ENCODE data around the gene OPRM1. TPM values are rescaled to one million over a fixed set of nuclear protein-coding genes. Genes with fewer than 3 reads are reported as not detected.
A peak's percentile ranks its signal among the peaks of the same experiment; 100 is the strongest.

OPRM1 gene
- total RNA-seq, 5 donors from 2014 or later (not counting 1 experiment from before 2014, with no cell fraction given) = not detected

DNA sequence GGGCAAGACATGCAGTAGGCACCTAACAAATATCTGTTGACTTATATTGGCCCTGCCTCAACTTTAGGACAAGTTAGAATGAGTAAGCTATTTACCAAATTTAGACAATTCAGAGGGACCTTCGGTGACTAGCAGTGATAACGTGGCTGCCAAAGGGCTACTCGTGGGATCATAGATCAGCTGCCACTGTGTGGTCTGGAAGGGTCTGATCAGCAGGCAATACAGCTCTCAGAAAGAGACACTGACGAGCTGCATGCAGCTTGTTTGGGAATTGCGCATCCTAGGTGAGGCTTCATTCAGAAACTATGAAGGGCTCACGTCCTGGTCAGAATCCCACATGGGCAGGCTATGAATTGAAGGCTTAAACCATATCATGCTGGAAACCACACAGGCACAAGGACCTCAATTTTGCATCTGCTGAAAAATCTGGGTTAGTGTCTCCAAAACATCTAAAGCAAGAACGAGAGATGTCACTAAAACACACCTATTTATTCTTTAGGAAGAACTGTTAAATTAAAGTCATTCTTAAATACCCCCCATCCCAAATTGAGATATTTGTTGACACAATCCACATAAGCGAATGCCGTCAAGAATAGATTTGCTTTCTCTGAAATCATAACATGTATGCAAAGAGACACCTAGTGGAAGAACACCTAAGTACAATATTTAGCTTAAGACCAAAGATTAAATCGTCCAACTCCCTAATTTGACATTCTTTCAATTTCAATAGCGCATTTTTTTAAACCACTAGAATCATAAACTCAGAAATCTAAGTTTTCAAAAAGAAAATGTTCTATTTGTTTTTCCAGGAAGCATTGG lies 238.0 kb downstream of the OPRM1 start:
- peak overlapping the region; percentile 15 for H3K27ac ChIP-seq (ENCODE audit: low read length)

DNA sequence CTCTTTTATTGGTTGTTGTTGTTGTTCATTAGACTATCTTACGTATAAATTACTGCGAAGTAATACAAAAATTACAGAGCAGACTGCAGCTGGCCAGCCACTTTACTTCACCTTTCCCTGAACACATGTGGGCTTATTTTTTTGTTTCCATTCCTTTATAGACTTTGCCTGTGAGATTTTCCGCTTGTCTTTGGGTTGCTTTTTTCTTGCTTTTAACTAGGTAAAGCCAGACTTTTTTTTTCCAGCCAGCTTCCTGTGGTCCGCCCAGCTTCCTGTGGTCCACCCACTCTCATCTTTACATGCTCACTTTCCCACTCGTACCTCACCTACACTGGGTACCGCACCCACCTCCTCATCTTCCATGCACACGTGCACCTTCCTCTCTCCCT lies 238.6 kb downstream of the OPRM1 start:
- H3K27me3 Mint-ChIP-seq = no peaks in the 10 kb centered on the region
- H3K27ac Mint-ChIP-seq = peak overlapping the region; percentile 75 to 78
- ATAC-seq (replicated peaks in 1 of 4) (peak; percentile 24 to 43 (median 38)), DNase-seq (peak in 1 of 35 experiments; percentile 16)
- no peaks in the 10 kb centered on the region for H3K36me3 ChIP-seq (ENCODE audit: control insufficient read depth in 2 of 2, extremely low read depth in 1 of 2, insufficient read depth in 1 of 2, low read length in 1 of 2)
- peaks cover 38 to 44% (median 43%) of the 10 kb centered on the region in 3 donors for H3K4me1 Mint-ChIP-seq
- peaks cover 15 to 16% of the 10 kb centered on the region in 2 experiments for H3K4me1 ChIP-seq (ENCODE audit: control insufficient read depth in 1 of 2, extremely low read depth in 1 of 2, insufficient read depth in 2 of 2, low read length in 2 of 2)
- WGBS (ENCODE audit: insufficient coverage) = 0% methylated on average over 4 of the region's 7 CpGs
- no peaks in the 10 kb centered on the region for H3K9me3 ChIP-seq
- peak overlapping the region; percentile 15 for H3K27ac ChIP-seq (ENCODE audit: low read length)
- H3K27me3 ChIP-seq (replicated peaks in 1 of 2; ENCODE audit: control insufficient read depth in 2 of 2, extremely low read depth in 1 of 2, insufficient read depth in 2 of 2, low read length in 1 of 2) = no peaks in the 10 kb centered on the region
- peak overlapping the region; percentile 66 to 70 (median 69) for H3K4me3 Mint-ChIP-seq
- no peaks in the 10 kb centered on the region for H3K36me3 Mint-ChIP-seq
- ChIA-PET POLR2A (interaction anchor here in 1 of 2 donors (0.5 to 0.7 kb wide), 2 partner anchors 125 to 138 kb away, joined by 3 read pairs; no protein-coding TSS in a partner anchor), CTCF (interaction anchor here (0.5 to 5.3 kb wide), 38 partner anchors 10 to 414 kb away, joined by 3 to 66 read pairs (median 5); no protein-coding TSS in a partner anchor)
- peak overlapping the region in 1 of 2 donors; percentile 32 for H3K4me3 ChIP-seq (ENCODE audit: control insufficient read depth in 1 of 2, extremely low read depth in 1 of 2, low read length in 1 of 2)
- no peaks in the 10 kb centered on the region for H3K9me3 Mint-ChIP-seq

More for the DNA sequence above, 238.0 kb downstream of the OPRM1 start:
- Mint-ChIP-seq H3K4me1 (peaks cover 38 to 44% (median 43%) of the 10 kb centered on the region in 3 donors), H3K27me3 (no peaks in the 10 kb centered on the region), H3K9me3 (no peaks in the 10 kb centered on the region), H3K36me3 (no peaks in the 10 kb centered on the region), H3K27ac (peak overlapping the region; percentile 75 to 78), H3K4me3 (peak overlapping the region; percentile 66 to 70 (median 69))
- no peaks in the 10 kb centered on the region for H3K36me3 ChIP-seq (ENCODE audit: control insufficient read depth in 2 of 2, extremely low read depth in 1 of 2, insufficient read depth in 1 of 2, low read length in 1 of 2)
- H3K27me3 ChIP-seq (replicated peaks in 1 of 2; ENCODE audit: control insufficient read depth in 2 of 2, extremely low read depth in 1 of 2, insufficient read depth in 2 of 2, low read length in 1 of 2) = no peaks in the 10 kb centered on the region
- H3K4me1 ChIP-seq (ENCODE audit: control insufficient read depth in 1 of 2, extremely low read depth in 1 of 2, insufficient read depth in 2 of 2, low read length in 2 of 2) = peaks cover 15 to 16% of the 10 kb centered on the region in 2 experiments
- H3K9me3 ChIP-seq = no peaks in the 10 kb centered on the region
- ATAC-seq (replicated peaks in 1 of 4) (peak; percentile 76 to 82 (median 79)), DNase-seq (peak in 3 of 35 experiments; percentile 13 to 78 (median 19))
- H3K4me3 ChIP-seq (ENCODE audit: control insufficient read depth in 1 of 2, extremely low read depth in 1 of 2, low read length in 1 of 2) = peak overlapping the region; percentile 32
- ChIA-PET POLR2A (interaction anchor here in 1 of 2 donors (0.5 to 0.7 kb wide), 2 partner anchors 125 to 139 kb away, joined by 3 read pairs; no protein-coding TSS in a partner anchor), CTCF (interaction anchor here (0.5 to 5.3 kb wide), 41 partner anchors 9 to 415 kb away, joined by 3 to 66 read pairs (median 4); no protein-coding TSS in a partner anchor)
- 40% methylated on average over 8 of the region's 11 CpGs for WGBS (ENCODE audit: insufficient coverage)

DNA sequence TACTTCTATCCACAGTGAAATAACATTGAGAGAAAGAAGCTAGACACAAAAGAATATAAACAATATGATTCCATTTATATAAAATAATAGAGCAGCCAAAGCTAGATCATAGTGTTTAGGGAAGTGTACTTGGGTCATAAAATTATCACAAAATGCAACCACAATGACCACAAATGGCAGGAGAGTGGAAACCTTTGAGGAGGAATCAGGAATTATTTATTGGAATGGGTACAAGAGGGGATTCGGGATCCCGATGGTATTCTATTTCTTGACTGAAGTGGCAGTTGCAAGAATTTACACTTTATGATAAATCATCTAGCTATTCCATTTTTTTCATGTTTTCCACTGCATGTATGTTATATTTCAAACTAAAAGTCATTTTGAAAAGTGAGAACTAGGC lies 241.5 kb downstream of the OPRM1 start:
- peaks cover 21 to 27% (median 26%) of the 10 kb centered on the region in 3 donors for H3K4me1 Mint-ChIP-seq
- CTCF ChIA-PET = interaction anchor here (0.5 to 1.5 kb wide), 4 partner anchors 22 to 126 kb away, joined by 3 to 7 read pairs (median 4); no protein-coding TSS in a partner anchor
- no peak overlapping the region for H3K4me3 ChIP-seq (ENCODE audit: control insufficient read depth in 1 of 2, extremely low read depth in 1 of 2, low read length in 1 of 2)
- no peaks in the 10 kb centered on the region for H3K36me3 ChIP-seq (ENCODE audit: control insufficient read depth in 2 of 2, extremely low read depth in 1 of 2, insufficient read depth in 1 of 2, low read length in 1 of 2)
- H3K27ac Mint-ChIP-seq = no peak overlapping the region
- DNase-seq (no peak), ATAC-seq (replicated peaks in 1 of 4) (no peak)
- no peaks in the 10 kb centered on the region for H3K9me3 Mint-ChIP-seq
- WGBS (ENCODE audit: insufficient coverage) = no CpG with 5 or more reads among the region's 2 CpGs
- no peaks in the 10 kb centered on the region for H3K27me3 Mint-ChIP-seq
- no peaks in the 10 kb centered on the region for H3K27me3 ChIP-seq (replicated peaks in 1 of 2; ENCODE audit: control insufficient read depth in 2 of 2, extremely low read depth in 1 of 2, insufficient read depth in 2 of 2, low read length in 1 of 2)
- H3K4me3 Mint-ChIP-seq = no peak overlapping the region
- peaks cover 11 to 16% of the 10 kb centered on the region in 2 experiments for H3K4me1 ChIP-seq (ENCODE audit: control insufficient read depth in 1 of 2, extremely low read depth in 1 of 2, insufficient read depth in 2 of 2, low read length in 2 of 2)
- POLR2A ChIA-PET = no interaction called here
- no peaks in the 10 kb centered on the region for H3K9me3 ChIP-seq
- H3K27ac ChIP-seq (ENCODE audit: low read length) = no peak overlapping the region
- no peaks in the 10 kb centered on the region for H3K36me3 Mint-ChIP-seq

DNA sequence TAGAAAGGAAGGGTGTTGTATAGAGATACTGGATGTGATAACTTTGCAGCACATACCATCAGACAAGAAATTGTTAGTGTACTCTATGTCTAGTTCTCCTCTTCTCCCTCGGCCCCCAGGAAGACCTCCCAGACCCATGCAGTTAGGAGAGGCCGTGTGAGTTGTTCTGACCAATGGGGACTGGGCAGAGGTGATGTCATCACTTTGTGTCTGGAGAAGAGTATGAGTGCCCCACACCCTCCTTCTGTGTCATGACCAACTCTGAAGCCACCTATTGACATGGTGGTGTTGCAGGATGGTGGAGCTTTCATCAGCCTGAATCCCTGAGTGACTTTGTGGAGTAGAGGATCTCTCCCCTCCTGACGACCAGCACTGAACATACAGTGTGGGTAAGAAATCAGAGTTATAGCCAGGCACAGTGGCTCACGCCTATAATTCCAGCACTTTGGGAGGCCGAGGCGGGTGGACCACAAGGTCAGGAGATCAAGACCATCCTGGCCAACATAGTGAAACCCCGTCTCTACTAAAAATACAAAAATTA lies 245.3 kb downstream of the OPRM1 start:
- Histone ChIP-seq H3K4me3 (ENCODE audit: control insufficient read depth in 1 of 2, extremely low read depth in 1 of 2, low read length in 1 of 2) (no peak overlapping the region), H3K9me3 (no peaks in the 10 kb centered on the region), H3K36me3 (ENCODE audit: control insufficient read depth in 2 of 2, extremely low read depth in 1 of 2, insufficient read depth in 1 of 2, low read length in 1 of 2) (no peaks in the 10 kb centered on the region), H3K27me3 (replicated peaks in 1 of 2; ENCODE audit: control insufficient read depth in 2 of 2, extremely low read depth in 1 of 2, insufficient read depth in 2 of 2, low read length in 1 of 2) (no peaks in the 10 kb centered on the region), H3K4me1 (ENCODE audit: control insufficient read depth in 1 of 2, extremely low read depth in 1 of 2, insufficient read depth in 2 of 2, low read length in 2 of 2) (no peaks in the 10 kb centered on the region), H3K27ac (ENCODE audit: low read length) (no peak overlapping the region)
- no peak overlapping the region for H3K4me3 Mint-ChIP-seq
- CTCF ChIA-PET = interaction anchor here in 1 of 2 donors (1.0 kb wide), 1 partner anchor 11 kb away, joined by 5 read pairs; no protein-coding TSS in a partner anchor
- H3K36me3 Mint-ChIP-seq = no peaks in the 10 kb centered on the region
- no peaks in the 10 kb centered on the region for H3K27me3 Mint-ChIP-seq
- ATAC-seq (replicated peaks in 1 of 4) (no peak), DNase-seq (no peak)
- H3K9me3 Mint-ChIP-seq = no peaks in the 10 kb centered on the region
- WGBS (ENCODE audit: insufficient coverage) = 100% methylated on average over 1 of the region's 7 CpGs
- no peak overlapping the region for H3K27ac Mint-ChIP-seq
- POLR2A ChIA-PET = no interaction called here
- H3K4me1 Mint-ChIP-seq = no peaks in the 10 kb centered on the region

DNA sequence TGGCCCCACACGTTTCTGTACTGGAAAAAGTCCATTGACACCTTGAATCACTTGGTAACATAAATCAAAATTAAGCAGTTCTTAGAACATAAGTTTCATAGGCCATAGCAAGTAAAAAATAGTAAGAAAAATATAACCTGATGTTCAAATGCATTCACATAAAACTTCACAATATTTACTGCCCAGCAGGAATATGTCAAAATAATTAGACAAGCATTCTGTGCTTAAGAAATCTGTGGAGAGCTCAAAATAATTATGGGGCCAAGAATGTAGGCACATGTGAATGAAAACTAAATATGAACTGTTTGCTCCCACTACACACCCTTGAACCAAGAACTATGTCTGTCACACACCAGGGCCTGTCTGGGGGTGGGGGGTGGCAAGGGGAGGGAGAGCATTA lies 246.8 kb downstream of the OPRM1 start:
- Histone ChIP-seq H3K4me1 (ENCODE audit: control insufficient read depth in 1 of 2, extremely low read depth in 1 of 2, insufficient read depth in 2 of 2, low read length in 2 of 2) (no peaks in the 10 kb centered on the region), H3K9me3 (no peaks in the 10 kb centered on the region), H3K36me3 (ENCODE audit: control insufficient read depth in 2 of 2, extremely low read depth in 1 of 2, insufficient read depth in 1 of 2, low read length in 1 of 2) (no peaks in the 10 kb centered on the region), H3K27ac (ENCODE audit: low read length) (no peak overlapping the region), H3K27me3 (replicated peaks in 1 of 2; ENCODE audit: control insufficient read depth in 2 of 2, extremely low read depth in 1 of 2, insufficient read depth in 2 of 2, low read length in 1 of 2) (no peaks in the 10 kb centered on the region), H3K4me3 (ENCODE audit: control insufficient read depth in 1 of 2, extremely low read depth in 1 of 2, low read length in 1 of 2) (no peak overlapping the region)
- H3K36me3 Mint-ChIP-seq = no peaks in the 10 kb centered on the region
- no CpG with 5 or more reads among the region's 1 CpG for WGBS (ENCODE audit: insufficient coverage)
- H3K27ac Mint-ChIP-seq = no peak overlapping the region
- H3K4me1 Mint-ChIP-seq = no peaks in the 10 kb centered on the region
- DNase-seq = no peak
- no peak overlapping the region for H3K4me3 Mint-ChIP-seq
- no peak for ATAC-seq (replicated peaks in 1 of 4)
- no peaks in the 10 kb centered on the region for H3K27me3 Mint-ChIP-seq
- CTCF ChIA-PET = interaction anchor here in 1 of 2 donors (0.6 kb wide), 1 partner anchor 12 kb away, joined by 3 read pairs; no protein-coding TSS in a partner anchor
- peaks cover 0 to 3% (median 0%) of the 10 kb centered on the region in 3 donors for H3K9me3 Mint-ChIP-seq
- POLR2A ChIA-PET = no interaction called here

DNA sequence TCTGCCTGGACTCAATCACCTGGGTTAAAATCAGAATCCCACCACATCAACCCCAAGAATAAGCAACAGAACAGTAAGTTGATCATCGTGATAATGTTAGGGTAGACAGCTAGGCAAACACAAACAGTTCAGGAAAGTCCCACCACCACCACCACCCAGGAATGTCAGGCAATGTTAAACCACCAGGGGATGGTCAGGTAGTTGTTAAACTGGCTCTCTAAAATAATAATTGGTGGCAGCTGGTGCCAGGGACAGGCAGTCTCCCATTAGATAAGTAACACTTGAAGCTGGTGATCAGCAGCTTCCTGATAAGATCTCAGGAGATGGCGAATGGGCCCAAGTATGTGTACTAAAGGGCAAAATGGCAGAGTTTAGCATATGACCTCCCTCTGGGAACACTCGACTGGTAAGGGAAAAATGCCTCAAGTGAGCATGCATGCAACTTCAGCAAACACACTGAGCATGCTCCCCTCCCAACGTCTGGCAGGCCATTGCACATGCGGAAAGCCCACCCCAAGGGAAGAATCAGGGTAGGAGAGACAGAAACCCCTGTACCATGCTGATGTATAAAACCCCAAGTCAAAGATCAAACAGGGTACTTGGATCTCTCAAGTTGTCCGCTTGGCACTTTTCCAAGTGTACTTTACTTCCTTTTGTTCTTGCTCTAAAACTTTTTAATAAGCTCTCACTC lies 250.9 kb downstream of the OPRM1 start:
- H3K4me3 Mint-ChIP-seq = no peak overlapping the region
- WGBS (ENCODE audit: insufficient coverage) = 100% methylated on average over 1 of the region's 6 CpGs

More for the DNA sequence above, 250.9 kb downstream of the OPRM1 start:
- Mint-ChIP-seq H3K36me3 (no peaks in the 10 kb centered on the region), H3K27me3 (no peaks in the 10 kb centered on the region), H3K27ac (no peak overlapping the region), H3K9me3 (peaks cover 0 to 3% (median 0%) of the 10 kb centered on the region in 3 donors), H3K4me1 (no peaks in the 10 kb centered on the region)
- Histone ChIP-seq H3K4me3 (ENCODE audit: control insufficient read depth in 1 of 2, extremely low read depth in 1 of 2, low read length in 1 of 2) (no peak overlapping the region), H3K9me3 (no peaks in the 10 kb centered on the region), H3K27ac (ENCODE audit: low read length) (no peak overlapping the region), H3K27me3 (replicated peaks in 1 of 2; ENCODE audit: control insufficient read depth in 2 of 2, extremely low read depth in 1 of 2, insufficient read depth in 2 of 2, low read length in 1 of 2) (no peaks in the 10 kb centered on the region), H3K4me1 (ENCODE audit: control insufficient read depth in 1 of 2, extremely low read depth in 1 of 2, insufficient read depth in 2 of 2, low read length in 2 of 2) (no peaks in the 10 kb centered on the region), H3K36me3 (ENCODE audit: control insufficient read depth in 2 of 2, extremely low read depth in 1 of 2, insufficient read depth in 1 of 2, low read length in 1 of 2) (no peaks in the 10 kb centered on the region)
- ChIA-PET POLR2A (interaction anchor here (0.6 kb wide), 2 partner anchors 9 to 43 kb away, joined by 10 read pairs; no protein-coding TSS in a partner anchor), CTCF (interaction anchor here in 1 of 2 donors (0.5 to 0.7 kb wide), 2 partner anchors 53 to 336 kb away, joined by 3 read pairs; no protein-coding TSS in a partner anchor)
- DNase-seq = no peak
- no peak for ATAC-seq (replicated peaks in 1 of 4)
